CMK (cell line): Measurements from ENCODE around the gene CAVIN1.
"Not testable (repeated sequence)": the region's sequence is repeated elsewhere in the genome, so short reads cannot be mapped to it uniquely, and the experiment has no call there.

Source experiments
- DNase-seq: peaks from one replicate; pipeline ENCODE4 v3.0.0-alpha.2; 2010; ENCODE audit warnings: low read depth

Gene CAVIN1

GRCh38 chr17:42405963-42406495 is 17.0 kb downstream of the CAVIN1 start:
- no peak for DNase-seq

GRCh38 chr17:42405076-42405475 is 18.0 kb downstream of the CAVIN1 start:
- no peak for DNase-seq

DNA sequence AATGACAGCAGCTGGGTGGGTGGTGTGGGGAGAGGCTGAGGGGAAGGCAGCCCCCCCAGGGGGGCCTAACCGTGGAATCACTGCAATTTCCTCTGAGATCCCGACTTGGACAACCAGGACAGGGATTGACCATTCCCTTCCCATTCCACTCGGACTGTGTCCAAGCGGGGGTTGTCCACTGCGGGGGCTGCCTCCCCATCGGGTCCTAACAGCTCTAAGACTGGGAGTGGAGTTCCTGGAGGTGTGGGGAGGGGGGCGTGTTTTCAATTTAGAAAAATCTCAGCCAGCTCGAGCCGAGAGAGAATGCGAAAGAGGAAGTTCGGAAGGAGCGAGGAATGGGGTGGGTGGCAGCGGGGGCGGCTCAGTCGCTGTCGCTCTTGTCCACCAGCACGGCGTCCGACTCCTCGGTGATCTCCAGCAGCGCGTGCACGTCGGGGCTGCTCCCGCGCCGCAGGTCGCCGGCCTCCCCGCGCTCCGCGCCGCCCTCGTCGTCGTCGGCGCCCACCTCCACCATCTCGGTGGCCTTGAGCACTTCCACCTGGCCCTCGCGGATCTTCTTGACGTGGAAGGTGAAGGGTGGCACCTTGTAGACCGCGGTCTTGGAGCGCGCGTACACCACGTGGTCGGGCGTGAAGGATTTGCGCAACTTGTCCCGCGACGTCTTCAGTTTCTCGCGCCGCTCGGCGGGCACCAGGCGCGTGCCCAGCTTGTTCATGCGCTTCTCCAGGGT is 18.6 kb downstream of the CAVIN1 start:
- DNase-seq, result no peak

- DNase-seq, result no peak
Observed at GRCh38 chr17:42403150-42403549, 19.9 kb downstream of the CAVIN1 start.

DNA sequence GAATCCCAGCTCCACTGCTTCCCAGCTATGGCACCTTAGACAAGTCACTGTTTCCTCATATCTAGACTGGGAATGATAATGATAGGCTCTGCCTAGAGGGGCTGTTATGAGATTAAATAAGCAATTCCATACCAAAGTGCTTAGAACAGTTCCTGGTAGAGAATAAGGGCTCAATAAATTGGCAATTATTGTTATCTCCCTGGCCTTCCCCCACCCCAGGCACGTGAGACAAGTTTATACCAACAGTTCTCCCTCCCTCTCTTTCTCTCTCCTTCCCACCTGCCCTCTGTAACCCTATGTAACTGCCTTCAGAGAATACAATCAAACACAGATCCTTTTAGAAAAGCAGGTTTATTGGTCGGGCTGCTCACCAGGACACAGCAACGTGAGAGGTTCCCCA is 20.9 kb downstream of the CAVIN1 start:
- no peak for DNase-seq

DNA sequence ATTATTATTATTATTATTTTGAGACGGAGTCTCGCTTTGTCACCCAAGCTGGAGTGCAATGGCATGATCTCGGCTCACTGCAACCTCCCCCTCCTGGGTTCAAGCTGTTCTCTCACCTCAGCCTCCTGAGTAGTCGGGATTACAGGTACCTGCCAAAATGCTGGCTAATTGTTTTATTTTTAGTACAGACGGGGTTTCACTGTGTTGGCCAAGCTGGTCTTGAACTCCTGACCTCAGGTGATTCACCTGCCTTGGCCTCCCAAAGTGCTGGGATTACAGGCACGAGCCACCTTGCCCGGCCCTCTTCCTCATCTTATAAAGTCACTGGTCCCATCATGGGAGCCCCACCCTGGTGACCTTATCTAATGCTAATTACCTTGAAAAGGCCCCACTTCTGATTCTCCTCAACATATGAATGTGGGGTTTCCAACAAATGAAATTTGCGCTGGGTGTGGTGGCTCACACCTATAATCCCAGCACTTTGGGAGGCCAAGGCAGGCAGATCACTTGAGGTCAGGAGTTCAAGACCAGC is 22.1 kb downstream of the CAVIN1 start:
- DNase-seq, result not testable (repeated sequence)

- DNase-seq, result no peak
Observed at GRCh38 chr17:42399948-42400843, 22.9 kb downstream of the CAVIN1 start.

DNA sequence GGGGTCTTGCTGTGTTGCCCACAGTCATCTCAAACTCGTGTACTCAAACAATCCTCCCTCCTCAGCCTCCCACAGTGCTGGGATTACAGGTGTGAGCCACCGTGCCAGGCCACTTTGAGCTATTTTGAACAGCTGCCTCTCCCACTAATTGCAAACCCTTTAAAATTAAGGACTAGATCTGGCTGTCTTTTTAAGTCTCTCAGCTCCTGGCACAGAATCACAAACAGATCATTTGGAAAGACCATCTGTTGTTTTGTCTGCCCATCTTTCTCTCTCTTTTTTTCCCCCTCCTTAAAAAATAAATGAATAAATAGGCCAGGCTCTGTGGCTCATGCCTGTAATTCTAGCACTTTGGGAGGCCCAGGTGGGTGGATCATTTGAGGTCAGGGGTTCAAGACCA is 23.9 kb downstream of the CAVIN1 start:
- no peak for DNase-seq

DNA sequence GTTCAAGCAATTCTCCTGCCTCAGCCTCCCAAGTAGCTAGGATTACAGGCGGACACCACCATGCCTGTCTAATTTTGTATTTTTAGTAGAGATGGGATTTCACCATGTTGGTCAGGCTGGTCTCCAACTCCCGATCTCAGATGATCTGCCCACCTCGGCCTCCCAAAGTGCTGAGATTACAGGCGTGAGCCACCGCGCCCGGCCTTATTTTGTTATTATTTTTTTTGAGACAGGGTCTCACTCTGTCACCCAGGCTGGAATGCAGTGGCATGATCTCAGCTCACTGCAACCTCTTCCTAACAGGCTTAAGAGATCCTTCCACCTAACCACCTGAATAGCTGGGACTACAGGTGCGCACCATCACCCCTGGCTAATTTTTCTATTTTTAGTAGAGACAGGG is 27.5 kb downstream of the CAVIN1 start:
- DNase-seq, result not testable (repeated sequence)

GRCh38 chr17:42394838-42395237 is 28.2 kb downstream of the CAVIN1 start:
- DNase-seq, result no peak

DNA sequence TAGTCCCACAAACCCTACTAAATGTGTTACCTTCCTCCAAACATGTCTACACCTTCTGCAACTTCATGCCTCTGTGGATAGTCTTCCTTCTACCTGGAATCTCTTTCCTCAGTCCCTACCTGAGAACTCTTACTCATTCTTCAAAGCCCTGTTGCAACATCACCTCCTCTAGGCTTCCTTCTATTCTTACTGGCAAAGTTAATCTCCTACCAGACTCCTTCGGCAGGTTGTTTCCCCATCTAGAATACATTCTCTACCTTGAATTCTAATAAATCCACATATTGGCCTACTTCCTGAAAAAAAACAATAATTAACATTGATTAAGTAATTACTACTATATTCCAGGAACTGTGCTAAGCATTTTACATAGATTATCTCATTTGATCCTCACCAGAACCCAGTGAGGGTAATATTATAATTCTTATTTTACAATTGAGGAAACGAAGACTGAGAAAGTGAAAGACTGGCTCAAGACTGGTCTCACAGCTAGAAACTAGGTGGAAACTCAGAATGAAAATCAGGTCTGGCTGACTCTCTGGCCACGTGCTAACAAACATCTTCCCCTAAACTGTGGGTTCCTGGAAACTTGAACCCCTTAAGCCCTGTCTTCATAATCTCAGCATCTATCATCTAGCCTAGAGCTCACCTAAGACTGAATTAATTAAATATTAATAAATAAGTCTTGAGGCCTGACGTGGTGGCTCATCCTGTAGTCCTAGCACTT is 30.2 kb downstream of the CAVIN1 start:
- DNase-seq, result no peak

DNA sequence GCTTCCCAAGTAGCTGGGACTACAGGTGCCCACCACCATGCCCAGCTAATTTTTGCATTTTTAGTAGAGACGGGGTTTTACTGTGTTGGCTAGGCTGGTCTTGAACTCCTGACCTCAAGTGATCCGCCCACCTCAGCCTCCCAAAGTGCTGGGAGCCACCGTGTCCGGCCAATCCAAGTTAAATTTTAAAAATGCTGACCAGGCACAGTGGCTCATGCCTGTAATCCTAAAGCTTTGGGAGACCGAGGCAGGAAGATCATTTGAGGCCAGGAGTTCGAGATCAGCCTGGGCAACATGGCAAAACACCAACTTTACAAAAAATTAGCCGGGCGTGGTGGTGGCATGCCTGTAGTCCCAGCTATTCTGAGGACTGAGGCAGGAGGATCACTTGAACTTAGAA is 31.6 kb downstream of the CAVIN1 start:
- not testable (repeated sequence) for DNase-seq

GRCh38 chr17:42389899-42390298 is 33.2 kb downstream of the CAVIN1 start:
- DNase-seq, result no peak

GRCh38 chr17:42389135-42389417 is 34.0 kb downstream of the CAVIN1 start:
- no peak for DNase-seq

DNA sequence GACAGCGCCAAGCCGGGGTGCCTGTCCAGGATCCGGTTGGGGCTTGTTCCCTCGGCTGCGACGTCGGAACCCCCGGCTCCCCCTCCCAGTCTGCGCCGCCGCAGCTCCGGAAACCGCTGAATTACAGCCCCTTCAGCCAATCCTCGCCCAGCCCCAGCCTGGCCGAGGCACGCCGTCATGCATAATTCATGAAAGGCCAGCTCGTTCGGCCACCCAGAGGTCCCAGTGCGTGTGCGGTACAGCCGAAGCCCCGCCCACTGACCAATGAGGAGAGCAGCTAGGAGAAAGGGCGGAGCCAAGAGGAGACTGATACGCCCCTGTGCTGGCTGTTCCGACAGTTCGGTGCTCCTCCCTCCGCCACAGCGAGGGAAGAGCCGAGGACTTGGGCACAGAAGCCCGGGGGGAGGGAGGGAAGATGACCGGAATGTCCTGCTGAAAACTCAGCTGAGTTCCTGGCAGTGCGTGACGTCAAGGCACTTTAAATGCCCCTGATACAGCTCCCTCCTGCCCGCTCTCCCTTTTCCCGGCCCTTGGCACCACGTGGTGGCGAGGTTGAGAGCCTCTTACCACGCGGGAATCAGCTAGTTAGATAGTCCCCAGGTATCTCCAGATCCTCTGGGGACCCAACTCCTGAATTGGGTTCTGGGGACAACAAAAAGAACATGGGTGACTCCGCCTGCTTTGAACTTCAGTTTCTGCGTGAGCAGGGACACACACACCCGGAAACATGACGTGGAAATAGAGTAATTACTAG is 34.5 kb downstream of the CAVIN1 start, which contains the start of gene STAT3:
Gene STAT3, minus strand, starts transcription at position 62 of the 754 bp plus-strand sequence. CDS start 39,926 bp downstream, outside the sequence.
- DNase-seq, result peak; percentile 99

GRCh38 chr17:42387661-42388380 is 35.2 kb downstream of the CAVIN1 start:
- DNase-seq, result no peak

DNA sequence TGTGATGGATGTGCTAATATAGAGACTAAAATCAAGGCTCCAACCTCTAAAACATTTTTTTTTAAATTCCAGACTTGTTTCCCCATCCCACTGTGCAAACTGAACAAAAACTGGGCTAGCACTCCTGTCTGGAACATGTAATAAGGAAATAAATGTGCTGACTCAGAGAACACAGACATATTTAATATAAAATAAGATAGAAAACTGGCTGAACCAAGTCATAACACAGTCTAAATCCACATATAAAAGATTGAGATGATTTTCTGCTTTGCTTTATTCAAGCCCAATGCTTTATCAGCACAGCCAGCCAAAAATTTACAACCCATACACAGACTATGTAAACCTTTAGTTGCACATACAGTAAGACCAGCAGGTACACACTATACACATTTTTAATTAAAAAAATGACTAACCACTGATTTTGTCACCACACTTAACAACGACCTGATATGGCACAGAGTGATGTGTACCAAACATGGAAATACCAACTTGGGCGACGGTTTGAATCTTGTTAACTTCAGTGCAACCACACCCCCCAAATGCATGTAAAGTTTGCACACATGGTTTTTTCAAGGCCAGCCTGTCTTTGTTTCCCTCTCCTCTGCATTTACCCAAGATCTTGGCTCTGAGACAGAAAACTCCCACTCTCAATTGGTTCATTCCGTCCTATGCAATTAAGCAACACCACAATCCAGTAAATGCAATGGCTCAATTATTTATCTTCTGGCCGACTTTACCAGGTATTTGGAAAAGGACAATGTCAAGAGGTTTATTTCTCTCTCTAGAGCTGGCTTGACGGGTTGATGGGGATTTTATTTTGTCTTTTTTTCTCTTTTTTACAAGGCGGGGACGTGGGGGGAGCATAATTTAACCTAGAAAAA is 36.0 kb downstream of the CAVIN1 start:
- no peak for DNase-seq

GRCh38 chr17:42381898-42382297 is 41.2 kb downstream of the CAVIN1 start:
- DNase-seq, result no peak

DNA sequence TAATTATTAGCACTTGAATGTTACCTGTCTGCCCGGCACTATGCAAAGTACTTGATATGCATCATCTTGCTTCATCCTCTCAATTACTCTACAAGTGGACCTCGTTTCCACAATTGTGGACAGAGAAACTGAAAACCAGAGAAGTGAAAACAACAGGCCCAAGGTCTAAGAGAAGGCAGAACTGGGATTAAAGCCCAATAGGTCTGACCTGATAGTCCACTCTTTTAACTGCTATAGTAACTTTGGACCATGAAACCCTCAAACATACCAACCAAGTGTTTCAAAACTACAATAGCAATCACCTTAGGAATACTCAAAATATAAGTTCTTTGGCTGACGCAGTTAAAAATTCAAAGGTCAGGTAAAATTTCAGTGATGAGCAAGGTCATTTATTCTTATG is 42.1 kb downstream of the CAVIN1 start:
- no peak for DNase-seq
